Type B pancreatic cell (in vitro differentiated cells): ENCODE measurements around the gene CHST15. TPM values are rescaled to one million over a fixed set of nuclear protein-coding genes. Genes with fewer than 3 reads are reported as not detected.
A peak's percentile ranks its signal among the peaks of the same experiment; 100 is the strongest.

Experiments used
- DNase-seq: peaks from one replicate; pipeline ENCODE4 v3.0.0; 2021; ENCODE audit warnings: mixed read lengths; ENCODE audit not compliant: unreplicated experiment; ENCODE audit errors: extremely low spot score
- H3K27ac Mint-ChIP-seq: 2 replicates; pipeline ENCODE4 v1.8.0; 2021; ENCODE audit warnings: mild to moderate bottlenecking, mixed read lengths
- H3K27me3 Mint-ChIP-seq: 2 replicates; pipeline ENCODE4 v1.8.0; 2021; ENCODE audit warnings: mixed read lengths
- H3K36me3 Mint-ChIP-seq: 2 replicates; pipeline ENCODE4 v1.8.0; 2021; ENCODE audit warnings: mixed read lengths
- H3K4me1 Mint-ChIP-seq: one replicate; pipeline ENCODE4 v1.8.0; 2021; ENCODE audit warnings: mixed read lengths; ENCODE audit not compliant: unreplicated experiment
- H3K4me3 Mint-ChIP-seq: 2 replicates; pipeline ENCODE4 v1.8.0; 2021; ENCODE audit warnings: mild to moderate bottlenecking, mixed read lengths
- H3K9me3 Mint-ChIP-seq: 2 replicates; pipeline ENCODE4 v1.8.0; 2021; ENCODE audit warnings: mixed read lengths
- long read RNA-seq: library from polyadenylated mRNA; unstranded; transcript quantifications from one replicate; pipeline ENCODE4 v2.0.0, GENCODE V29; 2020
- total RNA-seq: library from RNA; stranded (reverse); gene quantifications from 2 replicates; pipeline ENCODE4 v1.2.1, GENCODE V29; 2021; ENCODE audit warnings: low replicate concordance
- TF ChIP-seq, protein P1 (sequence below): fragments of 200-600 bp; sonication (generic); conservative IDR thresholded peaks from 2 replicates; pipeline ENCODE4 v1.5.0; 2021; ENCODE audit warnings: antibody characterized with exemption, mild to moderate bottlenecking

CHST15 gene, protein sequence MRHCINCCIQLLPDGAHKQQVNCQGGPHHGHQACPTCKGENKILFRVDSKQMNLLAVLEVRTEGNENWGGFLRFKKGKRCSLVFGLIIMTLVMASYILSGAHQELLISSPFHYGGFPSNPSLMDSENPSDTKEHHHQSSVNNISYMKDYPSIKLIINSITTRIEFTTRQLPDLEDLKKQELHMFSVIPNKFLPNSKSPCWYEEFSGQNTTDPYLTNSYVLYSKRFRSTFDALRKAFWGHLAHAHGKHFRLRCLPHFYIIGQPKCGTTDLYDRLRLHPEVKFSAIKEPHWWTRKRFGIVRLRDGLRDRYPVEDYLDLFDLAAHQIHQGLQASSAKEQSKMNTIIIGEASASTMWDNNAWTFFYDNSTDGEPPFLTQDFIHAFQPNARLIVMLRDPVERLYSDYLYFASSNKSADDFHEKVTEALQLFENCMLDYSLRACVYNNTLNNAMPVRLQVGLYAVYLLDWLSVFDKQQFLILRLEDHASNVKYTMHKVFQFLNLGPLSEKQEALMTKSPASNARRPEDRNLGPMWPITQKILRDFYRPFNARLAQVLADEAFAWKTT
- total RNA-seq: 22.9 and 56.2 TPM in 2 replicates
- long read RNA-seq, full-length matches to known transcripts: 3 of 49 reads
- long read RNA-seq, partial matches to known transcripts: 40 of 49 reads
- long read RNA-seq, other reads (novel, unspliced or antisense): 6 of 49 reads

DNA sequence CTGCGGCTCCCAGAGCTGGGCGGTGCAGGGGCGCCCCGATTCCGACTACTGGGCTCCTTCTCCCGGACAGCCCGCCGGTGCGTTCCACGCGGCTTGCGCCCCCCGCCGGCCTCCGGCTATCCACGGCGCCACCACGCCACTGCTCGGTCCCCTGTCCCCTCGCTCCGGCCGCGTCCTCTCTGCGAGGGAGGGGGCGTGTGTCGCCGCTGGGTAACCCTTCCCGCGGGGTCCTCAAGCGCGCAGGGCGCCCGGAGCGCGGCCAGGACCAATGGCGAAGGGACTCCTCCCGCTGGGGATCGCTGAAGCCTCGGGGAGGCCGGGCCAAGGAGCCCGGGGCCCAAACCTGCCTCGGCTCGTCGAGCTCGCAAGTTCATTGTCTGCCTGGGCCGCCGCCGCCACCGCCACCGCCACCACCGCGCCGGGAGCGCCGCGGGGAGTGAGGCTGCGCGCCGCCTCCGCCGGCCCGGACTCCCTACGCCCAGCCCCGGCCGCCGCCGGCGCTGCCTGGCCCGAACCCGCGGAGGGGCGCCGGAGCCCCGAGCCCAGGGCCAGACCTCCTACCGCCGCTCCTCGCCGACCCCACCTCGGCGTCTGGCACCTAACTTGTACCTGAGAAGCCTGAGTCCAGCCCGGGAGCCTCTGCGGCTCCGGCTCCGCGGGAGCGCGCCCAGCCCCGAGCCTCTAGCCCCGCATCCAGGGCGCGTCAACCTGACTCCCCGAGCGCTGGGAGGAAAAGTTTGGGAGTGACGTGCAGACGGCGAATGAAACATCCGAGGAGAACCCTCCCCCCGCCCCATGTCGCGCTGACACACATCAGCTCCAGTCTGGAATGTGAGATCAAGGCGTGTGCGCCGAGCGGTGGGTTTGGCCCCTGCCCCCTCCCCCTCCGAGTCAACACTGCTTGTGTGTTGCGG, at the start of gene CHST15:
Gene CHST15 (minus strand): TSS at position 739 of the 914 bp plus-strand sequence. CDS start 47,386 bp downstream, outside the sequence.
- Mint-ChIP-seq H3K4me1 (peaks cover 48% of the 10 kb centered on the region), H3K27ac (peak within 1 kb of the TSS; percentile 92), H3K9me3 (no peaks in the 10 kb centered on the region), H3K36me3 (no peaks in the 10 kb centered on the region), H3K4me3 (peak within 1 kb of the TSS; percentile 91), H3K27me3 (peaks cover 68% of the 10 kb centered on the region)
- DNase-seq: no peak
- TF ChIP-seq, protein P1, sequence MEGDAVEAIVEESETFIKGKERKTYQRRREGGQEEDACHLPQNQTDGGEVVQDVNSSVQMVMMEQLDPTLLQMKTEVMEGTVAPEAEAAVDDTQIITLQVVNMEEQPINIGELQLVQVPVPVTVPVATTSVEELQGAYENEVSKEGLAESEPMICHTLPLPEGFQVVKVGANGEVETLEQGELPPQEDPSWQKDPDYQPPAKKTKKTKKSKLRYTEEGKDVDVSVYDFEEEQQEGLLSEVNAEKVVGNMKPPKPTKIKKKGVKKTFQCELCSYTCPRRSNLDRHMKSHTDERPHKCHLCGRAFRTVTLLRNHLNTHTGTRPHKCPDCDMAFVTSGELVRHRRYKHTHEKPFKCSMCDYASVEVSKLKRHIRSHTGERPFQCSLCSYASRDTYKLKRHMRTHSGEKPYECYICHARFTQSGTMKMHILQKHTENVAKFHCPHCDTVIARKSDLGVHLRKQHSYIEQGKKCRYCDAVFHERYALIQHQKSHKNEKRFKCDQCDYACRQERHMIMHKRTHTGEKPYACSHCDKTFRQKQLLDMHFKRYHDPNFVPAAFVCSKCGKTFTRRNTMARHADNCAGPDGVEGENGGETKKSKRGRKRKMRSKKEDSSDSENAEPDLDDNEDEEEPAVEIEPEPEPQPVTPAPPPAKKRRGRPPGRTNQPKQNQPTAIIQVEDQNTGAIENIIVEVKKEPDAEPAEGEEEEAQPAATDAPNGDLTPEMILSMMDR: peak; percentile 26

DNA sequence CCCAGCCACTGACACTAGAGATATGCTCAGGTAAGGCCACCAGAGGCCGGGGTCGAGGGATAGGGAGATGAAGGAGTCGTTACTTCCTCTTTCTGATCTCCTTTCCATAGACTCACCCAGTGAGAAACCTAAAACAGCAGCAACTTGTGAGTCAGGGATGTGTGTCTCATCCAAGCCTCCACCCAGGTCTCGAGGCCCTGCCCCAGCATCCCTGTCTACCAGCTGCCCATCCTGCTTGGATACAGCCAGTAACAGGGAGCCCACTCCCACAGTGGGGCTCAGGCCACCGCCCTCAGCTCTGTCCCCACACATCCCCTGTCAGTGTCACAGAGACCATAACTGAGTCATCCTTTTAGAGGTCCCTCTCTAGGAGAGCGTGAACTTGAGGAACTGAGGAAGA, 49.6 kb upstream of the CHST15 start:
- no peaks in the 10 kb centered on the region for H3K36me3 Mint-ChIP-seq
- no peak overlapping the region for H3K4me3 Mint-ChIP-seq
- peaks cover 4% of the 10 kb centered on the region for H3K27me3 Mint-ChIP-seq
- DNase-seq: no peak
- peaks cover 7% of the 10 kb centered on the region for H3K4me1 Mint-ChIP-seq
- no peak overlapping the region for H3K27ac Mint-ChIP-seq
- TF ChIP-seq, protein P1: no peak
- H3K9me3 Mint-ChIP-seq: peaks cover 6% of the 10 kb centered on the region

DNA sequence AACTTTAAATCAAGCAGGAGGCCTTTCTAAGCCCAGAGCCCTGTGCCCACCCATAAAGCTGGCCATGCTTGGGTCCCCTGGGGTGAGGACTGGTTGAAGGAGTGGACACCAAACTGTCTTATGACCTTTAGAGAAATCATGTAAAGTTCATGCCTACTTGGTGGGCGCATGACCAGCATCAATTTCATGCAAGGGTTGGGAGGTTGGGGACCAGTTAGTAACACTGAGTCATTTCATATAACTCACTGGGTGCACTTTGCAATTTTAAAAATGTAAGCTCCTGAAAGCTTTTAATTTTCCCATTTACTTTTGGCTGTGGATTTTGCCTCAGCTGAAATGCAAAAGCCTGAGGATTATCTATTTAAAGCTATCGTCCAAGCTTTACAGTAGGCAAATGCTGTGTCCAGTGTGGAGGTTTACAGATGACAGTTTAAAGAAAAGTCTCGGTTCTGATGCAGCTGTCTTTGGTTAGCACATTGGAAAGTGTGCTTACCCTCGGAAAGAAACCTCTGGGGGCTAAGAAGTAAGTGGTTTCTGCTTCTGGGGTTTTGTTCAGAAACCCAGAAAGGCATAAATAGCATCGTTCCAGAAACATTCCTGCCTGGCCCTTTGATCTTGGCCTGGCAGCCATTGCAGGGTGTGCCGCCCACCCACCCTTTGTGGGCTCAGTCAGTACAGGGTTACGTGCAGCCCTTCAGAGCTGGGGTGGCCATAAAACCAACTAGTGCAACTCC, 48.8 kb upstream of the CHST15 start:
- peaks cover 4% of the 10 kb centered on the region for H3K27me3 Mint-ChIP-seq

DNA sequence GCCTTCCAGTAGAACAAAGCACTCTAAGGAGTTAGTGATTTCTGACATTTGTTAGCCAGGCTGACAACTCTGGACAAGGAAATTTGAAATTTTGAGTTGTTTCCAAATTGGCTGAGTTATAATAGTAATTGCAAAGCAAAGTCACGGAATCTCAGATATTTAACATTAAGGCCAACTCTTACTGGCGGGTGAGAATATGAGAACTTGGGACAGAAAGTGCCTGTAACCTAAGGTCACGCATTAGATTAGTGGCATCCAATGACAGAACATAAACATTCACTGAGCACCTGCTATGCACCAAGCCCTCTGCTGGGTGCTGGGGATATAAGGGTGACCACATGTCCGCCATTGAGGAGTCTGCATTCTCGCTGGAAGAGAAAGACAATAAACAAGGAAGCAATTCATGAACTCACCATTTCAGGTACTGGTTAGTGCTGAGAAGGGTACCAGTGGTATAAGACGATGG, 45.5 kb upstream of the CHST15 start:
- Mint-ChIP-seq H3K4me1 (no peaks in the 10 kb centered on the region), H3K9me3 (peaks cover 6% of the 10 kb centered on the region), H3K36me3 (no peaks in the 10 kb centered on the region), H3K27me3 (peaks cover 4% of the 10 kb centered on the region), H3K4me3 (no peak overlapping the region), H3K27ac (no peak overlapping the region)
- no peak for DNase-seq
- TF ChIP-seq, protein P1: no peak

More for the DNA sequence above, 48.8 kb upstream of the CHST15 start:
- H3K4me1 Mint-ChIP-seq: peaks cover 7% of the 10 kb centered on the region
- H3K36me3 Mint-ChIP-seq: no peaks in the 10 kb centered on the region
- TF ChIP-seq, protein P1: no peak
- peaks cover 6% of the 10 kb centered on the region for H3K9me3 Mint-ChIP-seq
- DNase-seq: no peak
- H3K27ac Mint-ChIP-seq: no peak overlapping the region
- no peak overlapping the region for H3K4me3 Mint-ChIP-seq
